ENCODE results near the gene NEBL.

The NEBL gene

DNA sequence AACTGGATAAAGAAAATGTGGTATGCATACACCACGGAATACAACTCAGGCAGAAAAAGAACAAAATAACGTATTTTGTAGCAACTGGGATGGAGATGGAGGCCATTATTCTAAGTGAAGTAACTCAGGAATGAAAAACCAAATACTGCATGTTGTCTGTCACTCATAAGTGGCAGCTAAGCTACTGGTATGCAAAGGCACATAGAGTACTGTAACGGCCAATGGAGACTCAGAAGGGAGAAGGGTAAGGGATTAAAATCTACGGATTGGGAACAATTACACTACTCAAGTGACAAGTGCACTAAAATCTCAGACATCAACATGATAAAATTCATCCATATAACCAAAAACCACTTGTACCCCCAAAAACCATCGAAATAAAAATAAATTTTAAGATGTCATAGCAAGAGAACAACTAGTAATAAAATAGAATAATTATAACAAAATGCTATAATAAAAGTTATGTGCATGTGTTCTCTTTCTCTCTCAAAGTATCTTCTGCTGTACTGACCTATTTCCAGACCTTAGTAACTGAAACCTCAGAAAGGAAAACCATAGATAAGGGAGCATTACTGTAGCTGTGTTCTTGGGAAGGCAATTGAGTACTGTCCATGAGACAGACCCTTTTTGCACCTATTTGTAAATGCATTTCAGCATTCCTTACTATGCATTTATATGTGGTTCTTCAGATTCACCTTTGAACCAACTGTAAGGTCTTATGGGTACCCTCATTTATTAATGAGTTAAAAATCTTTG lies 6.7 kb upstream of the NEBL start:
- in situ Hi-C loops (cut with MboI; ENCODE audit: low sequenced_read_pairs): no loop called here

DNA sequence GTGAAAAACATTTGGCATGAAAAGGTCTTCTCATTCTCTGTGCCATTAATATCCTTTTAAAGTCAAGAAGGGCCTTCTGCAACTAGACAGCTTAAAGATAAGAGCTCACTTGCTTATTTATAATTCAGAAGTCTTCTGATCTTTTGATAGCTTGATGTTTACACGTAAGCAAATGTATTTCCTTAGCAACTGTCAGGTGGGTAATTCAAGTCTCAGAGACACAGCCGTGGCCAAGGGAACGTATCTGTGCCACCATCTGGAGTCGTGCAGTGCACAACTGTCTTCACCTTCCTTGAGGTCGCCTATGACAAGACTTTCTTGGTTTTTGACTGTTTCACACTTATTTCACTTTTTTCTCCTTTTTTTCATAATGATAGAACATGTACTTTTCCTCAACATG lies 4.0 kb upstream of the NEBL start:
- in situ Hi-C loops (cut with MboI; ENCODE audit: low sequenced_read_pairs): no loop called here

DNA sequence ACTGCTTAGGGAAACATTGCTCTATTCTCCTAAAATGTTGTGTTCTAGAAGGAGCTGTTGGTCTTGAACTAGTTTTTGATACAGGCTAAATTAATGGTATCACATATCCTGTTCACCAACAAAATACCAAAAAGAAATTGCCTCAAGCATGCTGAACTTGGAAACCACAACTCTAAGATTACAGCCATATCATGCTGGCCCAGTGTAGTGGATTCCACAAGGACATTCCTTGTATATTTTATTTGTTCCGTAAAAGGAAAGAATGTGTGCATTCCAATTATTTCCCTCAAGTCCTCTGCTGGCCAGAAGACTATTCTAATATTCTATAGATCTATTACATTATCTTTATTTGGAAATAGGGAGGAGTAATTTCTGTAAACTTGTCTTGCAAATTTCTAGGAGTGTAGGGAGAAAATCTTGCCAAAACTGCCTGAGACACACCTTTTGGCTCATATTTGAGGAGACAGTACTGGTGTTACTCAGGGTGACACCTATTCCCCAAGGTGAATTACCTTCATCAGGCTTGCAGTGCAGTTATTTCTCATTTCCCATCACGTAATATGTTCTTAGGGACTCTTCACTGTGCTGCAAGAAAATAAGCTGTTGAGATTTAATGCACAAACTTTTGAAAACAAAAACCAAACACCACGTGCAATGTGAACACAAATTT lies 1.9 kb upstream of the NEBL start:
- in situ Hi-C loops (cut with MboI; ENCODE audit: low sequenced_read_pairs): no loop called here

DNA sequence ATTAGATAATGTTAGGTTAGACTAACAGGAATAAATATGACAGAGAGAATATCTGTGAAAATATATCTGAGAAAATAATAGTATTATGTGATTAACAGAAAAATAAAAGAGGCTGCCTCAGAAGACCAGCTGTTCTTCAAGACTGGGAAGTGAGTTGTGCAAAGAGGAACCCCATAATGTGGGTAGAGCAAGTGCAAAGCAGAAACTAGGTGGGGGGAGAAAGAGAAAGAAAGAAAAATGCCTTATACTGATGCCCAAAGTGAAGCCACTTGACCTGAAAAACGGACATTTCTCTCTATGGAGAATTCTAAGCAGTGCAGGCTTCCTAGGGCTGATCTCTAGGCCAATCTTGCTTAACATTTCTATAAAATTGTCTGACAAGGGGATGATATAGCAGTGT lies 3.8 kb downstream of the NEBL start:
- in situ Hi-C loops (cut with MboI; ENCODE audit: low sequenced_read_pairs): no loop called here

DNA sequence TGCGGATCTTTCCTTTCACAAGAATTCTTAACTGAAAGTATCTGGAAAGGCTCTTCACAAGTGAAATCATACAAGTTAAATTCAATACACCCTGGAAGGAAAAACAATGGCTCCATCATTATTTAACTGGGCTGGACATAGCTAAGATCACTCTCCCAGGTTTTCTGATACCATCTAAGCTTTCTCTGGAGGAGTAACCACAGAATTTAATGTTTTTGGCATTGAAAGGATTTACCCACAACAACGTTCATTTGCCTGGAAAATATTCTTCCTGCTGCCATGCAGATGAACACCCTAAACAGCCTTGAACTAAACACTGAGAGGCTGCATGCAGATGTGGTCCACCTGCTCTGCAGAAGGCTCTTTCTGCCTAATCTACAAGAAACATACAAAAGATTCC lies 4.3 kb downstream of the NEBL start:
- in situ Hi-C loops (cut with MboI; ENCODE audit: low sequenced_read_pairs): no loop called here

DNA sequence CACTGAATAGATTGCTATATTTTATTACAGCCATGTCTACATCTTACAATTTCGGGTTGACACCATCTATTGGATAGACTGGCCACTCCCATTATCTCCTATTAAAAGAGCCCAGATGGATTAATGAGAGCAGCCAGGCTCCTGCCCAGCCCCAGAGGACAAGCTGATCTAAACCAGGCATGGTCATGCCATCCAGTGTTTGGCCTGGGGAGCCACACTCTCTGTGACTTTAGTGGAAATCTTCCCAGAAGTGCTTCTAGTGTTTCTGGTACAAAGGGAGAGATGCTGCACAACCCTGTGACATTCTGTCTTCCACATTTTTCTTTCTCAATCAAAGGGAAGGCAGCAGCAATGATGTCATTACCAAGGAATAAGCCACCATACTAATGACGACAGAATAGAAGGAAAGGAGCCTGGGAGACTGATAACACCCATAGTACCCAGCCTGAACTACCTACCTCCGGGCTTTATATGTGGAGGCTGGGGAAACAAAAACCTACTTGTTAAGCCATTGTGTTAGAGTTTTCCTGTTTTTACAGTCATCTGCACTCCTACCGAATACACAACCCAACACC lies 5.0 kb downstream of the NEBL start:
- in situ Hi-C loops (cut with MboI; ENCODE audit: low sequenced_read_pairs): no loop called here

DNA sequence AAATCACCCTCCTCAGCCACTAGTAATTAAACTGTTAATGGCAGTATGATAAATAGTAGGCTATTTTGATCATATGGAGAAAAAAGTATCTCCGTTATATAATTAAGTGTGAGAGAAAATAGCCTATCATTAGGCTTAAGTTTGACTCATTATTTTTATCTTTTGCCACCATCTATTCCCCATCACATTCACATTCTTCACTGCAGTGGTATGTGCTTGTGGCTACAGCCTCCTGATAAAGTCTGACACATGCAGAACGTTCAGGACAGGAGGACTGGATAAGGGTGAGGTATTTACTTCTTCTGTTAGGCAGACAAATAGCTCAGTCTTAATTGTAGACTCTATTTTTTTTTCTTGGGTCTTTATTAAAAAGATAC lies 5.8 kb downstream of the NEBL start:
- in situ Hi-C loops (cut with MboI; ENCODE audit: low sequenced_read_pairs): no loop called here

DNA sequence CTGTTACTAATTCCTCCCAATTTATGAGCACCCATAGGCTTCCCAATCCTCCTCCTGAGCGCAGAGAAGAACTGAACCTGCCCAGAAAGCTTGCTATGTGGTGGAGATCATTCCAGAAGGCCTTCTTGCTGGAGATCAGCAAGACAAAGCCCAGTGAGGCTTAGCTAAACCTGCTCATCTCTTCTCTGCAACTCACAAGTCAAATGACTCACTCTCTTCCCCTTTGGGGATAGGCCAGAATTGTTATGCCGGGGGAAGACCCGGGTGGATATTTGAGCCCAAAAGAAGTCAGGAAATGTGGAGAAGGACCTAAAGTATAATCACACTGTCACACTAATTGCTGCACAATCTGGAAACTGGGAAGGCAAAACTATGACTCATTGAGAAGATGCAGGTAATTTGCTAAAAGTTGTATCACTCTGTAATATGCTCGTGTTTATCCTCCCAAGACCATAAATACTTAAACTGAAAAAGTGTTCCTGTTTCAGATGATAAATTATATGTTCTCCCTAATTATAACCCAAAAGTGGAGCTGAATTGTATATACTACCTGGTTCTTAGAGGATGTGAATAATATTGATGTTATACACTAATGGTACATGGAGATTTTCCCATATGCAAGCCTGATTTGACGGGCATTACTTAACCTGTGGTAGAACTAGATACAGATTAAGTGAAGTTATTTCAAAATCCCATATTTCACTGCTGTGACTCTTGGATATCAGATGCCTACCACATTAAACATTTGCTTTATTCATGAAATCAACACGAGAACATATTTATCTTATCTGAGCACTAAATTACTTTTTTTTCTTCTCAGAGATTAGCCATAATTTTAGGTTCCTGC lies 6.4 kb downstream of the NEBL start:
- in situ Hi-C loops (cut with MboI; ENCODE audit: low sequenced_read_pairs): no loop called here

DNA sequence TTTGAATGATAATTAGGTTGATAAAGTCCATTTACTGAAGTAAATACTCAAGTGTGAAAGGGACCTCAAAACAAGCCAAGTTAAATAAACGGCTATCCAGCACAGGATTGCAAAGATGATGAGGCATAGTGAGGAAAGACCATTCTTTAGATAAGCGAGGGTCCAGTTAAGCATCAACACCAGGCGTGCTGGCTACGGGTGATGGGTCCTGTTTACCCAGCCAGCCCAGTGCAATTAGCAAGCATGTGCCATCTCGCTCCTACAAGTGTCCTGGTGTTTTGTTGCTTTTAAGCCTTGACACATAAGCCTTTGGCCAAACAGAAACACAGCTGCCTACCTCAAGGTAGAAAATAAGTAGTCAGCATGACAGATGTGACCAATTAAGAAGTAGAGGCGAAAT lies 7.1 kb downstream of the NEBL start:
- in situ Hi-C loops (cut with MboI; ENCODE audit: low sequenced_read_pairs): no loop called here

DNA sequence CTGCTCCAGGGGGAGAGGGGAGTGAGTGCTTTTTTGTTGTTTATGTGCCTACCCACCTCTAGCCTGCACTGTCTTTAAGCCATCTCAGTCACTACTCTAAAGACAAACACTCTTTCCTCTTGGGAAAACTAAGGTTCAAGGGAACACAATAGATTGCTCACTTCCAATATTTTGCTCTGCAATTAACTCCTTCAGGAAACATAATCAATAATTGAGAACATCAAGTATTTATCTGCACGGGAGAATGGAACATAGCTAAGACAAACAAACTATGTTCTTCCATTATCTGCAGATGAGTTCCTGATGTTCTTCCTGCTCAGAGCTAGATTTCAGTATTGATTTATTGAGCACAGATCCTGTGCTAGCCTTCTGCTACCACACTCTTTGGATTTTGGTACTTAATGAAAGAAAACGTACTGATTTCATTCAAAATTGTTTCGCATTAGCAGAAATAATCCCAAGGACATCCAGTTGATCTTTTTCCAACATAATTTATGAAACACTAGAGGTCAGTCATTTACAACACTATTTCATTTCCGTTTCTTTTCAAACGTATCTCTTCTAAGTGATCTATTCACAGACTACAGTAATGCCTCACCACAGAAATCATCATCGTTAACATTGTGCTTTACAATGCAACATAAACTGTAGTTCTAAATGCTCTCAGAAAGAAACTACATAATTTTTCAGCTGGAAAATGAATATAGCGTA lies 8.3 kb downstream of the NEBL start:
- in situ Hi-C loops (cut with MboI; ENCODE audit: low sequenced_read_pairs): no loop called here

DNA sequence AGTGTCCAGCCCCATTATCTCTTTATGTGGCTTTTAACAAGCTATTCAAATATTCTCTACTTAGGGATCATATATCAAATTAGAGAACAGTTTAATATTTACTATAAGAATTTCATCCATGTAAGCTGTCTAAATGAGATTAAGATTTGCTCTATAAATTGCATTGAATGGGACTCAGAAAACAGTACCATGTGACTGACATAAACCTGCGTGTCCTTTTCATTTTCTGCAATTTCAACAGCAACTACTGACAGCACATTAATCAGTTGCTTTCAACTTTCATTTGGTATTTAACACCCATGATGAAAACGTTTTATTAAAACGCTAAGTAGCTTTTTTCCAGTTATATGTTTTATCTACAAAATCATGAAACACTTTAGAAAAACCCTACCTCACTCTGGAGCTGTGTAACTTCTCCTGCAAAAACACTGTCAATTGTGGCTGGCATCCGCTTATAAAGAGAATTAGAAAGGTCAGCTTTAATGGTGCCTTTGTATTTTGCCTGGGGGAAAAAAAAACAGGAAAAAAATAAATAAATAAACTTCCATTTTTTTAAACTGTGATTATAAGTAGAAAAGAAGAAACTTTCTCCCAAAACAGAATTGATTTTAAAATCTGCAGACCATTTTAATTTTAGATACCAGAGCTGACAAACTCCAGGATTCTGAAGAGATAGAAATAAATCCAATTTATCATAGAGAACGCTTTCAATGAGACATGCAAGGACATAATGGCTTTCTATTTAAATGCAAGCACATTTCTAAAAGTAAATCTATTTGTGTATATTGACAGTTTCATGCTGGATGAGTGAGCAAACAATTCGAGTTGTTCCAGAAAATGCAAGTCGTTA lies 9.2 kb downstream of the NEBL start:
- in situ Hi-C loops (cut with MboI; ENCODE audit: low sequenced_read_pairs): no loop called here

DNA sequence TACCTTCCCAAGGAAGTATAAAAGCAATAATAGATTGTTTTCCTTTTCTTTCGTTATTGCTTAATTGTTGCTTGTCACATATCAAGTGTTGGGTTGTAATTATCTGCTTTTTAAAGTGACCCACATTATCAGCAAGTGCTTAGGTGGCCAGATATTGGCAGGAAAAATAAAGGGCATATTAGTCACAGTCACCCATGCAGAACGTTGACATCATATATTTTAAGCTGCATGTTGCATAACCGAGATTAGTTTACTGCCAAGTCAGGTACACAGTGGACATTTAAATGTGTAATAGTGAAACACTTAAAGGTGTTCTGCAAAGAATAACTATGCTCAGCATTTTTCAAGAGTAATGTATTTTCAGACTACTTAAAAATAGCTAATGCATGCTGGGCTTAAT lies 11.4 kb downstream of the NEBL start:
- in situ Hi-C loops (cut with MboI; ENCODE audit: low sequenced_read_pairs): no loop called here

DNA sequence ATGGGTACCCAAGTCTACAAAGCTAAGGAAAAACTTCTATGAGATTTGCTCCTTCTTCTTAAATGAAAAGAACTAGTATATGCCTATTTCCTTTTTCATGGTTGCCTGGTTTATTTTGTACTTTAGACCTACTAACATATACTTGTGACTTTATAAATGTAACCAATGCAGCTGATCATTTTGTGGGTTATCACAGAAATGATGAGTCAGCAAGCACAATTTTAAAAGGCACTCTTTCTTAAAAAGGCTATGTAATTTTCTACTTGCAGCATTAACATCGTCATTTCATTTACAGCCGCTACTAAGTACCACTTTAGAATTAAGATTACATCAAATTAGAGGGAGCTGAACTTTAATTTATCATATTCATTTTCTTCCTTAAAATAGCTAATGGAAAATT lies 13.6 kb downstream of the NEBL start:
- in situ Hi-C loops (cut with MboI; ENCODE audit: low sequenced_read_pairs): no loop called here

DNA sequence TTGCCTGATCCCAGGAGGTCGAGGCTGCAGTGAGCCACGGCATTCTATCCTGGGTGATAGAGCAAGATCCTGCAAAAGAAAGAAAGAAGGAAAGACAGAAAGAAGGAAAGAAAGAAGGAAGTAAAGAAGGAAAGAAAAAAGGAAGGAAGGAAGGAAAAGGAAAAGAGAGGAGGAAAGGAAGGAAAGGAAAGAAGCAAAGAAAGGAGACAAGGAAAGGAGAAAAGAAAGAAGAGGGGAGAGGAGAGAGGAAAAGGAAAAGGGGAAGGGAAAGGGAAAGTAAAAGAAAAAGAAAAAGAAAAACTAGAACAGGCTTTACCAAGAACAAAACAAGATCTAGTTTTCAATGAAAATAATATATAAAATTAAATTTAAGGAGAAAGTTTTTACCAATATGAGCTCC lies 15.0 kb downstream of the NEBL start:
- in situ Hi-C loops (cut with MboI; ENCODE audit: low sequenced_read_pairs): no loop called here

DNA sequence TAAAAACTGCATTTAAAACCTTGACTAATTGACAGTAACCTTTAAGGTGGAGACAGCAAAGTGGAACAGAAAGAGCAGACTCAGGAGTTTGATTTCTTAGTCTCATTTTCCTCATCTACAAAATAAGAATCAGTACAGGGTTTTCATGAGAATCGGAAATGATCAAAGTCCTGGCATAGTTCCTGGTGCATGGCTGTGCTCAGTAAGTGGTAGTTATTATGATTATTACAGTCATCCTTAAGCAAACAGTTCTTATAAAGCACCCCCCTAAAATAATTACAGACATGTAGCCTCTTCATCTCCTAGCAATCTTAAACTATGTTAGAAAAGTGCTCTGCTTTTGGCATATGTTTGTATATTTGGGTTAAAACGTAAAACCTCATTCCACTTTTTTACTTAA lies 18.0 kb downstream of the NEBL start:
- in situ Hi-C loops (cut with MboI; ENCODE audit: low sequenced_read_pairs): no loop called here

DNA sequence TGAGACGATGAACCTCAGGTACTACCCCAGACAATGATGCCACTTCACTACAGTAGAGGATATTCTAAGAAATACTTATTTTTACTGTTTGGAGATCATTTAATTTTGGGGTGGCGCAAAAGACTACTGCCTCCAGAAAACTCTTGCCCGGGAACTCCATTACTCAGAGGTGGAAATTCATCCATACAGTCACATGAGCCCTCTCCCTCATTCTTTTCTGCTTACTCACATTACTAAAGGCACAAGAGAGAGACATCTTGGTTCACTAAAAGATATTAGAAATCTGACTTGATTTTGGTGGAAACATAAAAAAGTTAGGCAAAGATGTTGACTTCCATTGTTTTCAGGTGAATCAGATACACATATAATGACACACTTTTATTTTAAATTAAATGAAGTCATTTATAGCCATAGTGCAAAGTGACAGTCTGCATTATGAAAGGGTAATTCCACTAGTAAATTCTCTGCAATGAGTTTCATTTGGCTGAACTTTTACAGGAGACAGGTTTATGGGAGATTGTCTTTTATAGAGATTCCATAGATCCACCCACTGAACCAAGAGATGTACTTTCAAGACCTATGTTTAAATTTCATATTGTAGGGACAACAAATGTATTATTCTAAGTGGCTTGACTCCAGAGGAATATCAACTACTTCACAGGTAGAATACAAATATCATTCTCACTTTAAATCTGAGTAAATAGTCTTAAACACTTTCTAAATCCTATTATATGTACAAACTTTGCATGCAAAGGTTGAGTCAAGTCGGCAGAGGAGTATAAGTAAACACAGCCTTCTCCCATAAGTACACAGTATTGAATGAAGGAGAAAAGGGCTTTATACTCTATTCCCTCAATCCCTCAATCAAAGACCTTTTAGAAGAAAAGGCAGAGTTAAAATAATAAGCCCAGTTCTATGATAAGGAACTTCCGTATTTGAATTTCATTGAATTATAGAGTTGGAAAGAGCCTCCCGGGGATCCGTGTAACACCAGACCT lies 18.8 kb downstream of the NEBL start:
- in situ Hi-C loops (cut with MboI; ENCODE audit: low sequenced_read_pairs): no loop called here

DNA sequence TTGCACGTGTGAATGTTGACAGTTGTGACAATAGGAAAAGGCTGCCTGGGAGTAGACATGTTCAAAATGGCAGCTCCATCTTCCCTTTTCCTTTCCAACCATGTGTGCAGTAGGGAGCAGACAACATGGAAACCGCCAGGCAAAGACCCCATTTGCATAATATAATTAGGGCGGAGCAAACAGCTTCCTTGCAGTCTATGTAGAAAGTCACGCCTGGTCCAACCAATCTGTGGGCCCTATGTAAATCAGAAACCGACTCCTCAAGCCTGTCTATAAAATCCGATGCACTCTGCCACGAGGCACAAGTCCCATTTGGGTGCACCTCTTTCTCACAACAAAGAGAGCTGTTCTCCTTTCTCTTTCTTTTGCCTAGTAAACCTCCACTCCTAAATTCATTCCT lies 19.6 kb downstream of the NEBL start:
- in situ Hi-C loops (cut with MboI; ENCODE audit: low sequenced_read_pairs): no loop called here

DNA sequence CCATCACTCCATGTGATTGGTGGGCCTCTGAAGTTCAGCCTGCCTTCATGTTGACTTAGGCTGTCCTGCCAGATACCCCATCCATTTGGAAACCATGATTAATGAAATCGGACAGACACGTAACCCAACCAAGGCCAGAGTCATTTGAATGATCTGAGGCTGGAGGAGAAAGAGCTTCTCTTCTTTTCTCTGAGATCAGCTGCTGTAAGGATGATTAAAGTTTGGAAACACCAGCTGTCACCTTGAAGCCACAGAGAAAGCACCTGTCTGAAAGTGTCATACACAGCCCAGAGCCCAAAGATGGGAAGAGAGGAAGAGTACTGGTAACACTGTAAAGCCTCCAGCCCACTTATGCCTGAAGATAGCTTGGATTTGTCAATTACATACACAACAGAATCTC lies 22.9 kb downstream of the NEBL start:
- in situ Hi-C loops (cut with MboI; ENCODE audit: low sequenced_read_pairs): no loop called here

DNA sequence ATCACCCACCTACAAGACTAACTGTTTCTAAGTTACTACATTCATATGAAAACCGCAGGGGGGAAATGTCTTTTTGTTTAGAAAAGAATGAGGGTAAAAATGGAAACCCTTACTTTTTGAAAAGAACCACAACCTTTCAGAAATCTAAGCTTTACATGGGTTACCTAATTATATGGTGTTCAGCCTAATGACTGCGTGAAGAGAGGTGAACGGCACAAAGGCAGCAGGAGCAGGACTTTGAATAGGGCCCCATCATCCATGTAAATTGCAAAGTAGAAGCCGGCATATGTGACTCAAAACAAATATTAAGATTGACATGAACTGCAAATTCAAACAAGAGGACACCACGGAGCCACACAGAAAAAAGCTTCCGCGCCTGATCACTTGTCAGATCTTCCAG lies 25.1 kb downstream of the NEBL start:
- in situ Hi-C loops (cut with MboI; ENCODE audit: low sequenced_read_pairs): no loop called here

Data from HL-60/S4 treated with phorbol 12-myristate 13-acetate at 8.2 ng/mL for 4 days and 3 days (cell line).